GM12801 (cell line): ENCODE measurements around the gene DLG5.

Source experiments
- TF ChIP-seq, protein P1 (sequence below): IDR thresholded peaks from one replicate; pipeline ENCODE4 v1.5.1; 2011; ENCODE audit warnings: control low read depth; ENCODE audit not compliant: insufficient read length; ENCODE audit errors: extremely low read depth

Gene DLG5

GRCh38 chr10:77919713-77920108 is 6.8 kb downstream of the DLG5 start:
- TF ChIP-seq, protein P1, sequence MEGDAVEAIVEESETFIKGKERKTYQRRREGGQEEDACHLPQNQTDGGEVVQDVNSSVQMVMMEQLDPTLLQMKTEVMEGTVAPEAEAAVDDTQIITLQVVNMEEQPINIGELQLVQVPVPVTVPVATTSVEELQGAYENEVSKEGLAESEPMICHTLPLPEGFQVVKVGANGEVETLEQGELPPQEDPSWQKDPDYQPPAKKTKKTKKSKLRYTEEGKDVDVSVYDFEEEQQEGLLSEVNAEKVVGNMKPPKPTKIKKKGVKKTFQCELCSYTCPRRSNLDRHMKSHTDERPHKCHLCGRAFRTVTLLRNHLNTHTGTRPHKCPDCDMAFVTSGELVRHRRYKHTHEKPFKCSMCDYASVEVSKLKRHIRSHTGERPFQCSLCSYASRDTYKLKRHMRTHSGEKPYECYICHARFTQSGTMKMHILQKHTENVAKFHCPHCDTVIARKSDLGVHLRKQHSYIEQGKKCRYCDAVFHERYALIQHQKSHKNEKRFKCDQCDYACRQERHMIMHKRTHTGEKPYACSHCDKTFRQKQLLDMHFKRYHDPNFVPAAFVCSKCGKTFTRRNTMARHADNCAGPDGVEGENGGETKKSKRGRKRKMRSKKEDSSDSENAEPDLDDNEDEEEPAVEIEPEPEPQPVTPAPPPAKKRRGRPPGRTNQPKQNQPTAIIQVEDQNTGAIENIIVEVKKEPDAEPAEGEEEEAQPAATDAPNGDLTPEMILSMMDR: no peak

- TF ChIP-seq, protein P1: no peak
These were observed 11.0 kb downstream of the DLG5 start for GRCh38 chr10:77915319-77916105.

DNA sequence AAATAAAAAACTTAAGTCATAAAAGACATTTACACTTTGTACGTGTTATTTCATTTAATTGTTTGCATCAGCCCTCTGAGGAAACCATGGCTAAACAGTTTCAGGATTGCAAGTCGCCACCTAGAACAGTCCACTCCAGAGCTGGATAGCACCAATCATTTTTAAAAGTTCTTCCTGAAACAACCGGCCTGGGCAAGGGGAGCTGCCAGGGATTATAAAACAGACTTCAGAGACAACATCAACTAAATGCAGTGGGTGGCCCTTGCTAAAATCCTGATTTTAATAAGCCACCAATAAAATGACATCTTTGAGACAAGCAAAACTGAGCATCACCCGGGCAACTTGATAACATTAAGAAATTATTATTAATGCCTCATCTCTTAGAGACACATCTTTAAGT is 13.5 kb downstream of the DLG5 start:
- TF ChIP-seq, protein P1: no peak

- TF ChIP-seq, protein P1: no peak
These were observed 14.0 kb downstream of the DLG5 start for GRCh38 chr10:77912576-77912975.

DNA sequence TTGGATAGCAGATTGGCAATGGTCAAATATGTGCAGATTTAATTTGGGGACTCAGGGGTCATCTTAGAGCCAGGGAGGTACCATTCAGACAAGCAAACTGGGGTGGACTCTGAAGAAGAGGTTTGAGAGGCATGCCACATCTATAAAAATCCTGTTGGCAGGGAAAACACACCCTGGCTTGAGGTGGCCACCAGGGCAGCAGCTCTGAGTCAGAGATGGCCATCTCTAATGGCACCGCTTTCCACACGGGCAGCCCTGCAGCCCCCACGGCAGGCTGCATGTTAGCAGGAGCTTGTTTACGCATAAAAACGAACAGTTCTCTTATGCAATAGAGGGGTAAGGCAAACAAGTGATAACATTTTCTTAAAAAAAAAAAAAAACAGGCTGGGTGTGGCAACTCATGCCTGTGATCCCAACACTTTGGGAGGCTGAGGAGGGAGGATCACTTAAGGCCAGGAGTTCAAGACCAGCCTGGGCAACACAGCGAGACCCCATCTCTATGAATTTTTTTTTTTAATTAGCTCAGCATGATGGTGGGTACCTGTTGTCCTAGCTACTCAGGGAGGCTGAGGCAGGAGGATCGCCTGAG is 14.9 kb downstream of the DLG5 start:
- TF ChIP-seq, protein P1: no peak

GRCh38 chr10:77910524-77911145 is 15.9 kb downstream of the DLG5 start:
- TF ChIP-seq, protein P1: no peak

DNA sequence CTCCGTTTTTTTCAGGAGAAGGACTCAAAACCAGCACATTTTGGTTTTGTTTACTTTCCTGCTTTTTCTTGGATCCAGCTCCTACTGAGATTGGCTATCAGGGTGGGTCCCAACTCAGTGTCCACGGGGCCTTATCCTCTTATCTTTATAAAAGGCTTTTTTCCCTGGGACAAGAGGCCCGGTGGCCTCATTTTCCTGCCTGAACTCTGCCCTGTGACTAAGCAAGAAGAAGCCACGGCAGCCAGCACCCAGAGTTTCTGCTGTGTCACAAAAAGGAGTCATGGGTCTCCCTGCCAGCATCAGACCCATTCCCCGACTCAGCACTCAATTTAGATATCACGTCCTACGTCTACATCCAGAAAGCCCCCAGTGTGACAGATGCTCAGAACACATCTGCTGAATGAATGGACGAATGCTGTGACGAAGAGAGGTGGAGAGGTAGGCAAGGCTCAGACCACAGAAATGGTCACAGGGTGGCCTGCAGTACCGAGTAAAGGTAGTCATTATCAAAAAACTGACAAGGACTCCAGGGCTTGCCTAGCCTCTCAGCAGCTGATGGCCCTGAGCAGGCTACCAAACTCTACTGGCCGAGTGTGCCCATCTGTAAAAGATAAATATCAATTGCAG is 16.7 kb downstream of the DLG5 start:
- TF ChIP-seq, protein P1: no peak
